RPMI8226 (cell line): ENCODE results near the gene MAF.

Source experiments
- DNase-seq: peaks from one replicate; pipeline ENCODE4 v3.0.0-alpha.2; 2015

MAF gene

DNA sequence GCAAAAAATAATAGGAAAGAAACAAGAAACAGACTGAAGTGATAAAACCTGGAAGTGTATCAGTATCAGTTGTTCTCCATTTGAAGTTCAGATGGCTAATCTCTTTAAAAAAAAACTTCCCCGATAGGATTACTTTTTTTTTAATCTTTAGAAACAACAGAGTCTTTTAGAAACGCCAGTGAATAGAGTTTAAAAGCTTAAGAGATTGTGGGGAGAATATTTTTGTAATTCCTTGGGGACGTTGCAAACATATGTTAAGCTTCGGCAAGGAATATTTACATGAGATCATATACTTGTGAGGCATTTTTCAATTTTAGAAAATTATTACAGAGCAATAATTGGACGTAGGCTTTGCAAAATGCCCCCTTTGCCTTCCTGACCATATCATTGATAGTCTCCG is 13.2 kb downstream of the MAF start:
- DNase-seq = no peak

DNA sequence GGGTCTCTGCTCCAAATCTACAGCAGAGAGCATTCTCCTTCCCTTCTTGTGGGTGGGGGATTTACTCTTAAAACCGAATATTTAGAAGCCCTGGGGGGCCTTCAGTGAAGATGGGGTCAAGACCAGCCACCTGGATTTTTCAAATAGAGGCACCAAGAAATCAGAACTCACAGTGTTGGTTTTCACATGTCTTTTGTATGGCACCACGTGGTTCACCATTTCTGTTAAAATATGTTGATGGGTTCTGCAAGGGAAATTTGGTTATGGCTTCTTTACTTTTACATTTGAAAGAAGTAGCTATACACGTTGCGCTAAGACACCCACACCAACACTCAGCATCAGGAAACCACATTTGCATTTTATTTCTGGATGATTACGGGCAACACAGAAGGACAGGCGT is 17.7 kb downstream of the MAF start:
- DNase-seq = no peak

DNA sequence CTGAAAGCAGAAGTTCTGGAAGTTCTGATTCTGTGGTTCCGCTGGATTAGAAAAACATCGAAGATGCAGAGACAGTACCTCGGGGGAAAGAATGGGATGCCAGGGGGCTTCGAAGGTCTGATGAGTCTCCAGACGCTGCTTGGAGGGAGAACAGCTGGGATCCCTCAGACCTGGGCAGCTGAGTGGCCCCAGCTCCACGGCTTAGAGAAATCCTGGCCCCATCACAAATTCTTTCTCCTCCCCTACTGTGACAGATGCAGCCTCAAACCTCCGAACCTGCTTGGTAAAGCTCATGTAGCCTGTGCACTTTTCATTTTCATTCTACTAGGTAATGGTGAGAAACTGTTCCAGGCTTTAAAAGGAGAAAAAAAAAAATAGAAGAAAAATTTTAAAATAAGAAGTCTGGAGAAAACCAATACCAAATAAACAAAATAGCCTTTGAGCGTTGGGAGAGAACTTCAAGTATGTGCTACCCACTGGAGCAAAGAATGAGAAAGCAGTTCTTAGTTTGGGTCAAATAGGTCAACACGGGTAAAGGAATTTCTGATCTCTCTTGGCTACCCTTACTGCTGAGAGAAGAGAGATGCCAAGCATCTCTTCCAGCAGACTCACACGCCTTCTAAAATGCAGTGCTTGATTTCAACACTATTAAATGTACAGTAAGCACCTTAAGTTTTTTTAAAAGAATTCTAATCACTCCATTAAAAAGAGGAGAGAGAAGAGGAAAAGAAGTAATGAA is 19.9 kb downstream of the MAF start:
- DNase-seq = no peak

DNA sequence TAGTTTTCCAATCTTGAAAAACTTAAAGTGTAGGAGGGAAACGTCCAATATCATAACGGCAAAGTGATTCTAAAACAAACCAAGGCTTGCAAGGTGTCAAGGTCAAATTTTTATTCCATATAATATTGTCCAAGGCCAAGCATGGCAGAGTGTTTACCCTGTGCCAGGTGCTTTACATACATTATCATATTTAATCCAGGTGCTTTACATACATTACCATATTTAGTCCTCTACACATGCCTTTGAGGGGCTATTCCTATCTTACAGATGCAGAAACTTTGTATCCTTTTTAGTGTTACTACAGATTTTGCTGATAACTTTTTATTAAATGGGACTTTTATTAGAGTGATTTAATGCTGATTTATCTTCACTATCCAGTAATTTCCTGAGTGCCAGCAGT is 23.9 kb downstream of the MAF start:
- no peak for DNase-seq

DNA sequence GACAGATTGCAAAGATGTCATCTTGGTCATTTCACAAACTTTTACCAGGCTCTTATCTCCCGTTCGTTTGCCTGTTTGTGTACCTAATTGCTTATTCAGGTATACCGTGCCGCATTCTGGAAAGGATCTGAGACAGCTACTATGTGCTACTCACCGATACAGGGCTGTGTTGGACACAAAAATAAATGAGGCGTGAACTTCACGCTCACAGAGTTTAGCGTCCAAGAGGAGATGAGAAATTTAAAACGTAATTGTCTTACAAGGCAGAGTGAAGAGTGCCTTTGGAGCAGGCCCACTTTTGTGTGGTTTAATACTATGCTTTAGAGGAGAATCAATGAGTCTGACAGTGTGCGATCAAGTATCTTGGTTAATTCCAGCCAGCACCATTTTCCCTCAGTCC is 26.7 kb downstream of the MAF start:
- no peak for DNase-seq

DNA sequence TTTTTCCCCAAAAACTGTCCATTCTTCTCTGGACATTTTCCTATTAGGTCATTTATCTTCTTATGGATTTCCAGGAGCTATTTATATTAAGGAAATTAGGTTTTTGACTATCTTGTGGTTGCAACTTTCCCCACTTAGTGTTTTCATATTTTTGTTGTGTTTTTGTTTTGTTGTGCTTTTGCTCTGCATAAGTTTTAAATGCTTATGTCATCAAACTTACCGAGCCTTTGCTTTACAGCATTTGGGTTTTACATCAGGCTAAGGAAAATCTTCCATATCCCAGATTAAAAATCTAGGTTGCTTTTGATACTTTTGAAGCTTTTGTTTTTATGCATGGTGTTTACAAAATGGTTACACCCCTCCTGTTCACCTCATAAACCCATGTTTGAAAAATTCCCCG is 27.5 kb downstream of the MAF start:
- no peak for DNase-seq

DNA sequence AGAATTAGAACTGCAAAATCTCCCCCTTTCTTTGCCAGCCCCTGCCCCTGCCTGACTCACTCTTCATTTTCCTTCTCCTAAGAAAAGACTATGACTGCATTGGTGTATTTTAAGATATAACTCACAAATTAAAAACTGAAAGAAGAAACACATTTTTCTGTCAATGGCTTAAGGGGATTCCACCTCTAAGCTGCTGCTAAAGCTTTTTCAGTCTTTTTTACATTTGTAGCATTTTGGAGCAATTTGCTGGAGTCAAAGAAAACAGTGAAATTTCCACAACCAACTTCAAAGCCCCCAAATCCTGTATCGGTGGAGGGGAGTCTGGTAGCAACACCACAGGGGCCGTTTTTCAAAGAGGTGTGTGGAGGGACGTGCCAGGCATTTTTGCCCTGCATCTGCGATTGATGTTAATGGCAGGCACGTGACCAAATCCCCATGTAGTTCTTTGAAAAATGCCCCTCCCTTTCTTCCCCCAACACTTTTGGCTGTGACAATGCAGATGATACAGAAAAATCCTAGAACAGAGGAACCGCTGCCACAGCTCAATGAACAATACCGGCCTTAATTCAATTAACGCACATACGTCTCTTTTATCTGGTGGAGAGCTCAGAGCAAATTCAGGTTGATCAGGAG is 28.5 kb downstream of the MAF start:
- no peak for DNase-seq

DNA sequence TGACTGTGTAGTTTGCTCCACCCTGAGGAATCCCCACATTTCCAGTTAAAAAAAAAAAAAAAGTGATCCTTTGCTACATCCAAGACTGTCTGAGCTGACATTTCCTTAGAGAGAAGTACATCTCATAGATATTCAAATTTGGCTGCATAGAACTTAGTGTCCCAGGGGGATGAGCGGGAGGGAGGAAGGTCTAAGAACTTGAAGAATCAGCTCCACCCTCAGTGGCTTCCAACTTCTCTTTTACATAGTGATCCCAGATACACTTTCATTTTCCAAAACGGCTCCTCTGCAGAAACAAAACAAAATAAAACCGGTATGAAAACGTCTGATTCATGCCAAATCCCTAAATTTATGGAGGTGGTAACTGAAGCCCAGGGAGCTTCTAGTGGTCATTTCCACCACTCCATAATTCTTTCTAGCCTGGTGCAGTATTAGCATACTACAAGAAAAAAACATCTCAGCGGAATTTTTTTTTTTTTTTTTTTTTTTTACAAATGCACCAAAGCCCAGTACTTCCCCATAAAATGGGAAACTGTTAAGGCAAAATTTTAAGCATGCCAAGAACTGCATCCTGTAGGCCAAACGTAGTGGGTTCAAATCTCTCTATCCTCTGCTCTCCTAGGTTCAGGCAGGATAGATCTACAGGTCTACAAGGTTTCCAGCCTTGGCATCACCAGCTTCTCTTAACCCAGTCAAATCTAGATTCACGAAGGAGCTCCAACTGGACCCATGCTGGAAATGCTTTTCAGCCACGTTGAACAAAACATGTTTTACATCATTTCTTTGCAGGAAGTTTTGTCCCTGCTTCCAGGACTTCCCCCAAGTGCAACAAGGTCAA is 29.3 kb downstream of the MAF start:
- no peak for DNase-seq

DNA sequence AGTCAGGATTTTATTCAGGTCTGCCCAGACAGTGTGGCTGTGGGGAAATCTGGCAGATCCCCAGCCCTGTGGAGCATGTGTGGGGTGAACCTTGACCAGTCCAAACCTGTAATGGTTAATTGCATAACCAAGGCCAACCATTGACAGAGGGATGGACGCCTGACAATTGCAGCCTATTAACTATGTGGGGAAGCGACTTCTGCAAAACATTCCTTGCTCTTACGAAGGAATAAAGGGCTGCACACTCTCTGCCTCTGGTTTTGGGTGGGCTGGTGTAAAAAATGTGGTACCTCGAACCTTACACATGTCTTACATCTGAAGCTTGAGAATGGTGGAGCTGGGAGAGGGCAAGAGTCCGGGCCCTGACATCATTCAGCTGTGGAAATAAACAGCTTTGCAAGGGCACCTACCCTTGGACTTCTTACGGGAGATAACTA is 35.8 kb downstream of the MAF start:
- DNase-seq = no peak

DNA sequence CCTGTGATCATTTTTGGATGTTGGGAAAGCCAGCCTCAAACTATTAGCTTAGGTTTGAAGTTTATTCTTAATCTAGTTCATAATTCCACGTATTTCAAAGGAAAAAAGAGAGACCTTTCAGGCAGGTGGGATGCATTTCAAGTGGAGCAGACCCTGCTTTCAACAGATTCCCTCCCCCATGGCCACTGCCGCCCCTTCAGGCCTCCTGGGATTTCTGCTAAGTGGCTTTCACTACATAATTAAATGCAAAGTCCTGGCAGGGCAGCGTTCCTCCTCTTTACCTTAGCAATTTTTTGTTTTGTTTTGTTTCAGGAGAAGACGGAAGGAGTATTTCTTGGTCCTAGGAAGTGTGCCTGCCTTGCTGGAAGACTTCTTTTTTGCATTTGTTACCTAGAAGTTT is 36.6 kb downstream of the MAF start:
- DNase-seq = no peak

DNA sequence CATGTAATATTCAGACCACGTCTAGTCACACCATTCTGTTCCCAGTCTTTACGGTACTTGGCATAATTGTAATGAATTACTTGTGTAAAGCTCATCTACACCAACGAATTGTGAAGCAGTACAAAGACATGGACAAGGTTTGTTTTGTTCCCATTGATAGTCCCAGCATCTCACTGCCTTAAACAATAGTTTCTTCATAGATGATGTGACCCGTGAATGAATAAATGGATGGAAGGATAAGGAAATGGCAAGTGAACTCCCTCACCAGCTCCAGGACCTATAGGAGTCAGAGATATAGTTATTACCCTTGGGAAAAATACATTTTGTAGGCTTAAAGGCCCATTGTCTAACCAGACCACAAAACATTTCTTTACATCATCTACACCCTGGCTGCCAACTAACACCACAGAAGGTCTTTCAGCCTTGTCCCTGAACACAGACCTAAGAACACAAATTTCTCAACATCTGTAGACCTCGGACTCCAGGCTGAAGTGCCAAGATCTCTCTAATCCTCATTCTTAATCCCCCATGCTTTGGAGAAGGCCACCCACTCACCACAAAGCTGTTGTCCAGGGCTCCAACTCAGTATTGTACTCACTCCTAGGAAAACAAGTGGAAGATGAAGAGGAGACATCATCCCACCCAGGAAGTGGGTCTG is 38.2 kb downstream of the MAF start:
- DNase-seq = no peak

DNA sequence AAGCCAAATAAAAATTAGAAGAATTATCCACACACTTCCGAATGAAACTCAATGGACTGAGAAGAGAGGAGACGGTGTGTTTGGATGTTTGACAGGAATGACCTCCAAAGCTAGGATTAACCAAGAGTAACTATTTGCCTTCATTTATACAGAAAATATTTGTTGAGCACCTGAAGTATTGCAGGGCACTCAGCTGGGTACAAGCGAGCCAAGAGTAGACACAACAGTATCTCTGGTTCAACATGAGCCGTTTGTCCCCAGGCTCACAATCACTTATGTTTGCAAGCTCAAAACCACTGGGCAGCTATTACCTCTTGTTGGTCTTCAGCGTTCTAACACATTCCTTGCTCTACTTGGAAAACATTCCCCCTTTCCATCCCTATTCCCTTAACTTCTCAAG is 38.8 kb downstream of the MAF start:
- DNase-seq = no peak

DNA sequence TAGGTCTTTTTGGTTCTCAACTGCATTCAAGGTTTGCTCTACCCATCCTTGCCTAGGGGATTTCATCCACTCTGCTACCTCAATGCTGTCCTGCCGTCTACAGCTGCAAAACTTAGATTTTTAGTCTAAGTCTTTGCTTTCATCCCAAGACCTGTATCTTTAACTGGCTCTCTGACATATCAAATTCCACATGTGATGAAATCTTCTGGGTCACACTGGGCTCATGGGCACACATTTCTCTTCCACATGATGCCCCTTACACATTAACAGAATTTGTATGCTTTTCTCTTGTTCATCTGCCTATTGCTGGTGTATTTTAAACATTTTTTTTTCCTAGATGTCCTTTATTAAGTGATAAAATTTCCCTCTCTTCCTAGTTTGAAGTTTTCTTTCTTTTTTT is 39.6 kb downstream of the MAF start:
- no peak for DNase-seq

DNA sequence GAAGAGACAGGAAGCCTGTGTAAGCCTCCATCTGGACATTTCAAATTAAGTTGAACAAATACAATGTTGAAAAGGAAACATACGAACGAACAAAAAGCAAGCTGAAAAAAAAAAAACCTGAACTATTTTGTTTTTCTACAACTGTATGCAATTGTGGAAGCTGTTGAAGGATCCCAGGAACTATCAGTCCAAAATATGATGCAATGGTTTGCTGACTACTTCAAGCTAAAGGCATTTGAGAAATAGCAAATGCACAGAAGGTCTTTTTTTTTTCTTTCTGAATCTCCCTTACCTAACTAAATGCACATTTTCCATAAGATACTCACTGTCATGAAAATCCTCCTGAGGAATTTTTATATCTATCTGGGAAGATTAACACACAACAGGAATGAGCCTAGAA is 40.2 kb downstream of the MAF start:
- no peak for DNase-seq

DNA sequence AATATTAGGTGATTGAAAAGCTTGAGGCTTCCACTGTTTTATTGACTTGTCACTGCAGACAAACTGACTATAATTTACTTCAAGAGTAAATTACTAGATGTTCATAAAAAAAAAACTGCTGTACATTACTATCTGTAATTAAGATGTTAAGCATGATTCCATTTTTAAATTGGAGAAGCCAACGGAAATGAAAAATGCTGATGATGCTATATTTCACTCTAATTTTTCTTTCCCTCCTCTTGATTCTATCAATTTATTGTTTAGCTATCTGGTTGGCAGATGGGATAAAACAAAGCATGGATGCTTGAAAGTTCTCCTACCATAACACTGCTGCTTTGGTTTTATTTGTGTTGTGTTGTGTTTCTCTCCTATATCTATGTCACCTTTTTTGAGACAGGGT is 41.0 kb downstream of the MAF start:
- DNase-seq = no peak

DNA sequence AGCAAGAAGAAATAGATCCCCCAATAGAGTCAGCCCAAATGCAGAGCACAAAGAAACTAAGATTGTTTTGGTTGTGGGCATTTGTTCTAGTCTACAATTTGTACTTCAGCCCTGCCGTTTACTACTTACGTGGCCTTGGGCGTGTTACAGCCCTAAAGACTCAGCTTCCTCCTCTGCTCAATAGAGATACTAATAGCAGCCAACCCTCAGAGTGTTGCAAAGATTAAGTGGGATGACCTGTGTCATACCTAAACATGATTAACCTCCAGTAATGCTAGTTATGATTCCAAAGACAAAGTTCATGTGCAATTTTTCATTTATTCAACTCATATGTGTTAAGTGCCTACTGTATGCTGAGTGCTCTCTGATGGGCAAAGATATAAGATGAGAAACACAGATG is 43.1 kb downstream of the MAF start:
- no peak for DNase-seq

DNA sequence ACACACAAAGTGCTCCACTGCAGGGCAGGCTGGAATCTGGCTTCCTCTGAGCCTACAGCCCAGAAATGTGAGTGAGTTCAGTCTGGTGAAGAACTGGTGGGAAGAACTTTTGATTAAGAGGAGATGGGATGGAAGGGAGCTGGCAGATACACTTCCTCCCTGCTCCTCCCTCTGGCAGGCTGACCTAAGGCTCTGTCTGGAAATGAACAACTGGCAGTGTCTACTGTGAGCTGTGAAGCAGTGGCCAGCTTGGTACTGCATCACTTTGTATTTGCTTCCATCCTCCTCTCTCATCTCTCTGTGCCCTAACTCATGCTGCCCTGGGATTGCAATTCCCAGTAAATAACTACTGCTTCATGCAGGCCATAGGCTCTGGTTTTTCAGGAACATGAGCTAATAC is 45.6 kb downstream of the MAF start:
- no peak for DNase-seq

DNA sequence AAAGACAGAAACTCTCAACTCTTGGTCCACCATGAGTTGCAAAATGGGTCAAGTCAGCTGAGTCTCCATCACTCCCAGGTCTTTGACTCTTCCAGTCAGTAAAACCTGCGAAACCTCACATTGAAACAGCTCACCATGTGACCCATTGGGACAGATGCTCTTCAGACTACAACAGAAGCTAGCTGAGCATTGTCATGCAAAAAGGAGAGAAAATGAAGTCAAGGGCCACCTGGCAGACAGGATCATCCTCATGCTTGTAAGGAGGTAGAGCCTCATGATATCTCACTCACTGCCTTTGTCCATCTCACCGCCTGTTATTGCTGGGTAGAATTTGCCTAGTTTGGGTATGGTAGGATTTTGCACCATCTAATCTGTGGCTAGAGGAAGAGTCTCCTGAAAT is 50.2 kb downstream of the MAF start:
- DNase-seq = no peak

DNA sequence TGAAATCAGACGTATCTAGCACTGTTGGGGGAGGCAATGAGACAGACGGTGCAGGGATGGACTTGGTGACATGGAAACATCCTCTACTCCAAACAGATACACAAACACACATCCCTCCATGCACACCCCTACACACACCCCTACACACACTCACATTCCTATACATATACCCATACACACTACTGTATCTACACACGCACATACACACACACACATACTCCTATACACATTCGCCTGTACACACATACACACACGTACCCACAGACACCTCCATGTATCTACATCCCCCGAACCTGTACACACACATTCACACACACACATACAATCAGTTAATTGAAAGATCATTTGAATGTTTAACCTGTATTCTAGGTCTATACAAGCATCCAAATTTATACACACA is 53.5 kb downstream of the MAF start:
- no peak for DNase-seq
